HTERT RPE-1 (cell line): Measurements from ENCODE around the gene MARVELD1.
"Not testable (repeated sequence)": the region's sequence is repeated elsewhere in the genome, so short reads cannot be mapped to it uniquely, and the experiment has no call there.

ENCODE experiments used
- in situ Hi-C: fragments of 300-500 bp; cut with MboI; formaldehyde crosslinking; loops from 4 replicates; pipeline ENCODE4 v1.14.3; 2020; ENCODE audit warnings: low sequenced_read_pairs

Gene MARVELD1

GRCh38 chr10:97713339-97713825 lies at the start of gene MARVELD1:
TSS of gene MARVELD1 (plus strand) at chr10:97713730. CDS start at chr10:97713877, 147 bp downstream.
- in situ Hi-C loops, result no loop called here

- in situ Hi-C loops, result no loop called here
Observed at GRCh38 chr10:97664282-97664850, 49.2 kb upstream of the MARVELD1 start.

GRCh38 chr10:97666992-97667391 lies 46.5 kb upstream of the MARVELD1 start:
- in situ Hi-C loops, result no loop called here

- in situ Hi-C loops, result no loop called here
Observed at GRCh38 chr10:97667463-97667862, 46.1 kb upstream of the MARVELD1 start.

GRCh38 chr10:97669571-97669970 lies 44.0 kb upstream of the MARVELD1 start:
- in situ Hi-C loops, result no loop called here

GRCh38 chr10:97673736-97674525 lies 39.6 kb upstream of the MARVELD1 start:
- in situ Hi-C loops, result no loop called here

GRCh38 chr10:97675222-97675621 lies 38.3 kb upstream of the MARVELD1 start:
- in situ Hi-C loops, result no loop called here

GRCh38 chr10:97676770-97677581 lies 36.6 kb upstream of the MARVELD1 start:
- in situ Hi-C loops, result no loop called here

- in situ Hi-C loops, result no loop called here
Observed at GRCh38 chr10:97679594-97679993, 33.9 kb upstream of the MARVELD1 start.

GRCh38 chr10:97682042-97682441 lies 31.5 kb upstream of the MARVELD1 start:
- in situ Hi-C loops, result no loop called here

- in situ Hi-C loops, result no loop called here
Observed at GRCh38 chr10:97683556-97684367, 29.8 kb upstream of the MARVELD1 start.

- in situ Hi-C loops, result not testable (repeated sequence)
Observed at GRCh38 chr10:97684368-97684713, 29.2 kb upstream of the MARVELD1 start.

- in situ Hi-C loops, result no loop called here
Observed at GRCh38 chr10:97684866-97685394, 28.6 kb upstream of the MARVELD1 start.

- in situ Hi-C loops, result no loop called here
Observed at GRCh38 chr10:97685395-97685958, 28.1 kb upstream of the MARVELD1 start.

- in situ Hi-C loops, result no loop called here
Observed at GRCh38 chr10:97686301-97686961, 27.1 kb upstream of the MARVELD1 start.

- in situ Hi-C loops, result no loop called here
Observed at GRCh38 chr10:97686962-97687784, 26.4 kb upstream of the MARVELD1 start, which contains the start of gene AVPI1. TSS of gene AVPI1 (minus strand) at chr10:97687241. CDS start at chr10:97679905, 7,336 bp downstream.

GRCh38 chr10:97687785-97688781 lies 25.4 kb upstream of the MARVELD1 start:
- in situ Hi-C loops, result no loop called here
